ENCODE results near the gene GRXCR1. TPM values are rescaled to one million over a fixed set of nuclear protein-coding genes. Genes with fewer than 3 reads are reported as not detected.

Gene GRXCR1
- total RNA-seq, 1 donor from 2014 or later: not detected

DNA sequence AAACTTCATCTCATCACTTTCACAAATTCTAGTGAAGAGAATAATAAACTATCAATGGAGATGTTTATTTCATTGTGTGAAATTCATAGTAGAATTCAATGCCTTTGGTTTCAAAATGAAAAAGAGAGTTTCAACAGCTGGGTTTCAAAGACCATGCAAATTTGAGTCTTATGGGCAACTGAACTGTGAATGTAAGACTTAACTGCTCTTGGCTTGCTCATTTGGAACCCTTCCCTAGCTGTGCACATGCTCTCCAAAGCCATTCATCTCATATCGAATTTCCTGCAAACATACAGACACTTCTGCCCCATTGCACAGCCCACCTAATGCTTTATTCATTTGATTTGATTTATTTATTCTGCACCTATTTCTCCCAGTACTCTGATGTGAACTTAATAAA is 154.5 kb downstream of the GRXCR1 start:
- ChIA-PET CTCF (no interaction called here), POLR2A (no interaction called here)
- Mint-ChIP-seq H3K4me3 (no peak overlapping the region), H3K4me1 (no peaks in the 10 kb centered on the region), H3K27ac (no peak overlapping the region), H3K27me3 (no peaks in the 10 kb centered on the region), H3K36me3 (ENCODE audit: low read depth) (no peaks in the 10 kb centered on the region), H3K9me3 (no peaks in the 10 kb centered on the region)
- TF ChIP-seq, protein P1, sequence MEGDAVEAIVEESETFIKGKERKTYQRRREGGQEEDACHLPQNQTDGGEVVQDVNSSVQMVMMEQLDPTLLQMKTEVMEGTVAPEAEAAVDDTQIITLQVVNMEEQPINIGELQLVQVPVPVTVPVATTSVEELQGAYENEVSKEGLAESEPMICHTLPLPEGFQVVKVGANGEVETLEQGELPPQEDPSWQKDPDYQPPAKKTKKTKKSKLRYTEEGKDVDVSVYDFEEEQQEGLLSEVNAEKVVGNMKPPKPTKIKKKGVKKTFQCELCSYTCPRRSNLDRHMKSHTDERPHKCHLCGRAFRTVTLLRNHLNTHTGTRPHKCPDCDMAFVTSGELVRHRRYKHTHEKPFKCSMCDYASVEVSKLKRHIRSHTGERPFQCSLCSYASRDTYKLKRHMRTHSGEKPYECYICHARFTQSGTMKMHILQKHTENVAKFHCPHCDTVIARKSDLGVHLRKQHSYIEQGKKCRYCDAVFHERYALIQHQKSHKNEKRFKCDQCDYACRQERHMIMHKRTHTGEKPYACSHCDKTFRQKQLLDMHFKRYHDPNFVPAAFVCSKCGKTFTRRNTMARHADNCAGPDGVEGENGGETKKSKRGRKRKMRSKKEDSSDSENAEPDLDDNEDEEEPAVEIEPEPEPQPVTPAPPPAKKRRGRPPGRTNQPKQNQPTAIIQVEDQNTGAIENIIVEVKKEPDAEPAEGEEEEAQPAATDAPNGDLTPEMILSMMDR (IDR thresholded peaks at IDR 0.05): no peak
- intact Hi-C loops (cut with micrococcal nuclease): no loop called here
- no peak for DNase-seq
- no peak for ATAC-seq (ENCODE audit: low read depth)

DNA sequence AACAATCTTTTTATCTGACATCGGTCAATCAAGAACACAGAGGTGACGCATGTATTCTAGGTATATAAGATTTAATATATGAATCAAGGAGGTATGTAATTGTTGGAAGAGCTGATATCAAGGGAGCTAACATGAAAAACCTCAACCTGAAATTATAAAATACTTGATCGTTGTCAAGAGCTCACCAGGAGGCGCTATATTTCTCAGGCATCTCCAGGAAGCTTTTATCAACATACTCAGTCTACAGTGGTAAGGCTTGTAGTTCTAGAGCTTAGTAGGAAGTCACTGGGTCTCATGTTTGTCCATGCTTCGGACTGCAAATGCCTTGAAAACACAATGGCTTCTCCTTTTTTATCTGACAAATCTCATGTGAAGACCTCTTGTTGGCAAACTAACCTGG is 156.1 kb downstream of the GRXCR1 start:
- TF ChIP-seq, protein P1 (IDR thresholded peaks at IDR 0.05): no peak
- no peaks in the 10 kb centered on the region for H3K9me3 Mint-ChIP-seq
- ChIA-PET POLR2A (no interaction called here), CTCF (no interaction called here)
- no peak overlapping the region for H3K27ac Mint-ChIP-seq
- no peaks in the 10 kb centered on the region for H3K27me3 Mint-ChIP-seq
- intact Hi-C loops (cut with micrococcal nuclease): no loop called here
- H3K4me3 Mint-ChIP-seq: no peak overlapping the region
- H3K36me3 Mint-ChIP-seq (ENCODE audit: low read depth): no peaks in the 10 kb centered on the region
- DNase-seq (no peak), ATAC-seq (ENCODE audit: low read depth) (no peak)
- H3K4me1 Mint-ChIP-seq: no peaks in the 10 kb centered on the region

DNA sequence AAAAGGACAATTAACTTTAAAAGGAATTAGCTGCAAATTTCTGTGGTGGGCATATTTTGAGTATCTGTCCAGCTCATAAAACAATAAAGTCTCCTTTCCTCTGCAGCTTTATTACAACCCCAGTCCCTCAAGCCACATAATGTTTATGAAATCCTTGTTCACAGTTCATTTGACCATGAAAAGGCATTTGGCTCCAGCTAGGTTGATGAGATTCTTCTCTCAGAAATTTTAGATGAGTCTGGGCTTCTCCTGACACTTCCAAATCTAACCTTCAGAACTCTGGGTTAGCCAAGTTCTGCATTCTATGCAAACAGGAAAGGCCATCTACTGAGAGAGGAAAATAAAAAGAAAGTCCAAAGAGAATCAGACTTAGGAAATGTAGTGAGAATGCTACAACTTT is 156.8 kb downstream of the GRXCR1 start:
- CTCF ChIA-PET: no interaction called here

DNA sequence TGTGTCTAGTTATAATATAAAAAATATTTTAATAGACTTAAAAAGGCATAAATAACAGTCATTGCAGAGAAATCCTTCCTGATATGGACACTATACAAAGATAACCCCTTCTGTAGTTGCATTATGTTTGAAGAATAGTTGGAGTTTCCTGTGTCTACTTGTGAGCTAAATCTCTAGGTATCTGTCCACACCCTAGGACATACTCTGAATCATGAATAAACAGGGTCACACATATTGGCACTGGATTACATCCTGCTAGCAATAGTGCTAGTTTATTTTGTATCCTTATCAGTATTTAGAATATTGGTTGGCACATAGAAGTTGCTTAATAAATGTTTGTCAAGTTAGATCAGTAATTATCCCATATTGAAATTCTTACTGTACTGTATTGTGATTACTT is 173.9 kb downstream of the GRXCR1 start:
- ATAC-seq (ENCODE audit: low read depth): no peak
- Mint-ChIP-seq H3K36me3 (ENCODE audit: low read depth) (no peaks in the 10 kb centered on the region), H3K4me3 (no peak overlapping the region), H3K27ac (no peak overlapping the region), H3K27me3 (no peaks in the 10 kb centered on the region), H3K4me1 (no peaks in the 10 kb centered on the region), H3K9me3 (no peaks in the 10 kb centered on the region)
- POLR2A ChIA-PET: no interaction called here
- intact Hi-C loops (cut with micrococcal nuclease): no loop called here
- TF ChIP-seq, protein P1 (IDR thresholded peaks at IDR 0.05): no peak
- no peak for DNase-seq
- CTCF ChIA-PET: no interaction called here

More for the DNA sequence above, 156.8 kb downstream of the GRXCR1 start:
- TF ChIP-seq, protein P1 (IDR thresholded peaks at IDR 0.05): no peak
- no peak for ATAC-seq (ENCODE audit: low read depth)
- Mint-ChIP-seq H3K27me3 (no peaks in the 10 kb centered on the region), H3K4me3 (no peak overlapping the region), H3K9me3 (no peaks in the 10 kb centered on the region), H3K4me1 (no peaks in the 10 kb centered on the region), H3K36me3 (ENCODE audit: low read depth) (no peaks in the 10 kb centered on the region), H3K27ac (no peak overlapping the region)
- intact Hi-C loops (cut with micrococcal nuclease): no loop called here
- POLR2A ChIA-PET: no interaction called here
- no peak for DNase-seq

DNA sequence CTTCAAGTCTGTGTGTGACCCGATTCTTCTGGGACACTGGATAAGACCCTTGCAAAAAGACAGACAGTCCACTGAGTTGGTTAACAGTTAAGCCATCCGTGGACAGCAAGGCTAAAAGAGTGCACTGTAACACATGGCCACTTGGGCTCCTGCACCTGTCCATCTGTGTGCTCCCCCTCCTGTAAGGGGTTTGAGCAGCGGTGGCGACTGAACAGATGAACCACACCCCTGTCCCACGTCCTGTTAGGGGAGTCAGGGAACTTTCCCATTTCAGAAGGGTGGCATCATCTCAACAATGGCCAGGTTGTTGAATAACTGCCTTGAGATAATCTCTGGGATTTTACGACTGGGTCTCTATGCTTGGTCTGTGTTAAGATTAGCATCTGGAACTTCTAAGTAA is 178.6 kb downstream of the GRXCR1 start:
- POLR2A ChIA-PET: no interaction called here
- ATAC-seq (ENCODE audit: low read depth): no peak
- H3K9me3 Mint-ChIP-seq: no peaks in the 10 kb centered on the region
- no peak overlapping the region for H3K27ac Mint-ChIP-seq
- intact Hi-C loops (cut with micrococcal nuclease): no loop called here
- no peaks in the 10 kb centered on the region for H3K36me3 Mint-ChIP-seq (ENCODE audit: low read depth)
- no peak overlapping the region for H3K4me3 Mint-ChIP-seq
- CTCF ChIA-PET: no interaction called here
- DNase-seq: no peak
- H3K4me1 Mint-ChIP-seq: no peaks in the 10 kb centered on the region
- H3K27me3 Mint-ChIP-seq: no peaks in the 10 kb centered on the region
- TF ChIP-seq, protein P1 (IDR thresholded peaks at IDR 0.05): no peak

Other genes starting within 250 kb of the GRXCR1 start
- gene ATP8A1, start 235.6 kb upstream of the GRXCR1 start, total RNA-seq: 27.9 and 35.6 TPM in 2 replicates